Omental fat pad (tissue), 4 donors: ENCODE data around the gene SEC23IP. TPM values are rescaled to one million over a fixed set of nuclear protein-coding genes. Genes with fewer than 3 reads are reported as not detected.
"Not testable (repeated sequence)": the region's sequence is repeated elsewhere in the genome, so short reads cannot be mapped to it uniquely, and the experiment has no call there.

Experiments used
- ATAC-seq: fragments of 150-250 bp; one replicate; pipeline ENCODE4 v1.9.1; 2016; ENCODE audit warnings: mild to moderate bottlenecking, moderate library complexity; ENCODE audit not compliant: low FRiP score
- DNase-seq: peaks from one replicate; pipeline ENCODE4 v3.0.0-alpha.2; 2019; ENCODE audit warnings: low spot score
- CTCF ChIP-seq, 3 donors: fragments of 450-650 bp; IDR thresholded peaks; one replicate each; pipeline ENCODE4 v1.5.1; 2016 to 2017; ENCODE audit warnings: antibody characterized with exemption in 3 of 3, mild to moderate bottlenecking in 3 of 3, moderate library complexity in 2 of 3
- total RNA-seq, 4 donors: library from RNA; depleted of rRNA; stranded (reverse); fragments of >200 nt; gene quantifications; one replicate each; pipeline ENCODE4 v1.1.0, GENCODE V29; 2016

Gene SEC23IP
- total RNA-seq, 4 donors from 2014 or later, result 15.9 to 37.3 (median 19.7) TPM

- ATAC-seq, result no peak
- no peak for DNase-seq
- no peak for TF ChIP-seq CTCF (IDR thresholded peaks at IDR 0.05)
These were observed 11.6 kb downstream of the SEC23IP start for GRCh38 chr10:119903946-119904666.

- ATAC-seq, result not testable (repeated sequence)
These were observed 15.2 kb downstream of the SEC23IP start for GRCh38 chr10:119907695-119908094.

GRCh38 chr10:119908166-119908565, 15.6 kb downstream of the SEC23IP start:
- ATAC-seq (no peak), DNase-seq (no peak)
- no peak for TF ChIP-seq CTCF (IDR thresholded peaks at IDR 0.05)

More at GRCh38 chr10:119907695-119908094, 15.2 kb downstream of the SEC23IP start:
- DNase-seq, result not testable (repeated sequence)

- TF ChIP-seq CTCF (IDR thresholded peaks at IDR 0.05), result no peak
- no peak for ATAC-seq
- no peak for DNase-seq
These were observed 18.2 kb downstream of the SEC23IP start for GRCh38 chr10:119910689-119911088.

- ATAC-seq, result no peak
- no peak for TF ChIP-seq CTCF (IDR thresholded peaks at IDR 0.05)
- DNase-seq, result no peak
These were observed 25.2 kb downstream of the SEC23IP start for GRCh38 chr10:119917777-119918176.

- no peak for ATAC-seq
- TF ChIP-seq CTCF (IDR thresholded peaks at IDR 0.05), result no peak
These were observed 26.7 kb downstream of the SEC23IP start for GRCh38 chr10:119919271-119919670.

GRCh38 chr10:119919826-119920225, 27.3 kb downstream of the SEC23IP start:
- DNase-seq, result no peak
- TF ChIP-seq CTCF (IDR thresholded peaks at IDR 0.05), result no peak
- no peak for ATAC-seq

More at GRCh38 chr10:119919271-119919670, 26.7 kb downstream of the SEC23IP start:
- DNase-seq, result no peak
